DND-41 (cell line): ENCODE data around the gene PAIP2.

Experiments
- CTCF ChIP-seq: IDR thresholded peaks from 2 replicates; pipeline ENCODE4 v1.5.1; 2012; ENCODE audit warnings: borderline replicate concordance, low read length, moderate library complexity, mild to moderate bottlenecking; ENCODE audit not compliant: poor library complexity, severe bottlenecking; ENCODE audit errors: extremely low read depth
- EZH2 ChIP-seq: IDR thresholded peaks from 3 replicates; pipeline ENCODE4 v1.6.1; 2012; ENCODE audit warnings: borderline replicate concordance, low read depth, mild to moderate bottlenecking, moderate library complexity, low read length, inconsistent platforms; ENCODE audit not compliant: severe bottlenecking

GRCh38 chr5:139377226-139377625 is 35.6 kb downstream of the PAIP2 start:
- TF ChIP-seq CTCF (no peak), EZH2 (no peak)
